Measurements from ENCODE around the gene CREB3L2. TPM values are rescaled to one million over a fixed set of nuclear protein-coding genes. Genes with fewer than 3 reads are reported as not detected.

Gene CREB3L2
- total and polyA plus RNA-seq, 2 of the 13 experiments (the other 11 are each of a cell fraction or from before 2014, with no cell fraction given) = 22.1 to 41.1 TPM

GRCh38 chr7:137992550-137993394, 9.1 kb downstream of the CREB3L2 start (continued):
- TF ChIP-seq REL (CRISPR knock-in tag; conservative IDR thresholded peaks at IDR 0.05) = no peak
- TF ChIP-seq ZFP82 (CRISPR knock-in tag; IDR thresholded peaks at IDR 0.05; ENCODE audit: borderline replicate concordance) = no peak
- no peak for TF ChIP-seq RFX5 (IDR thresholded peaks at IDR 0.05; ENCODE audit: low read depth, low read length)
- TF ChIP-seq POLR2A (IDR thresholded peaks at IDR 0.05; ENCODE audit: insufficient read depth in 1 of 2, low read depth in 2 of 2, low read length in 2 of 2) = no peak
- no peak for TF ChIP-seq ZNF282 (IDR thresholded peaks at IDR 0.05; ENCODE audit: partially characterized antibody)
- TF ChIP-seq DBP (CRISPR knock-in tag; IDR thresholded peaks at IDR 0.05; ENCODE audit: not compliant biosample characterization) = no peak
- no peak for TF ChIP-seq MAFF (IDR thresholded peaks at IDR 0.05; ENCODE audit: low read depth, low read length)
- no peak for TF ChIP-seq ZNF431 (CRISPR knock-in tag; IDR thresholded peaks at IDR 0.05; ENCODE audit: borderline replicate concordance, low read depth)
- TF ChIP-seq KMT2B (CRISPR knock-in tag; IDR thresholded peaks at IDR 0.05) = 0 out of 2 replicates have a peak, but pooled peaks have one; percentile 45
- no peak for TF ChIP-seq HNF4A (CRISPR knock-in tag; IDR thresholded peaks at IDR 0.05)
- no peak for TF ChIP-seq FOXP4 (CRISPR knock-in tag; IDR thresholded peaks at IDR 0.05)
- no peak for TF ChIP-seq ZNF503 (CRISPR knock-in tag; IDR thresholded peaks at IDR 0.05)
- no peak for TF ChIP-seq IRF2 (CRISPR knock-in tag; IDR thresholded peaks at IDR 0.05)
- no peak for TF ChIP-seq ARID3A (IDR thresholded peaks at IDR 0.05; ENCODE audit: low read depth, low read length)
- no peak for TF ChIP-seq ZBTB21 (CRISPR knock-in tag; IDR thresholded peaks at IDR 0.05)
- no peak for TF ChIP-seq ZNF879 (CRISPR knock-in tag; IDR thresholded peaks at IDR 0.05)
- no peak for TF ChIP-seq SCMH1 (CRISPR knock-in tag; IDR thresholded peaks at IDR 0.05; ENCODE audit: borderline replicate concordance)
- peak; percentile 12 for TF ChIP-seq XRCC5 (optimal IDR thresholded peaks at IDR 0.05; ENCODE audit: low read length)
- TF ChIP-seq ZSCAN22 (CRISPR knock-in tag; IDR thresholded peaks at IDR 0.05) = no peak
- TF ChIP-seq DRAP1 (CRISPR knock-in tag; IDR thresholded peaks at IDR 0.05) = no peak
- TF ChIP-seq YEATS4 (CRISPR knock-in tag; IDR thresholded peaks at IDR 0.05; ENCODE audit: borderline replicate concordance) = 0 out of 2 replicates have a peak, but pooled peaks have one; percentile 14
- no peak for TF ChIP-seq ZNF530 (CRISPR knock-in tag; IDR thresholded peaks at IDR 0.05; ENCODE audit: low read depth)
- TF ChIP-seq ZNF251 (CRISPR knock-in tag; IDR thresholded peaks at IDR 0.05) = no peak
- no peak for TF ChIP-seq PHF21A (CRISPR knock-in tag; IDR thresholded peaks at IDR 0.05)
